Fibroblast of villous mesenchyme (primary cell): Measurements from ENCODE around the gene TTLL1. TPM values are rescaled to one million over a fixed set of nuclear protein-coding genes. Genes with fewer than 3 reads are reported as not detected.
A peak's percentile ranks its signal among the peaks of the same experiment; 100 is the strongest.

Experiments used
- DNase-seq: peaks from one replicate; pipeline ENCODE4 v3.0.0-alpha.2; 2010; ENCODE audit warnings: low read depth
- H3K4me3 ChIP-seq: 2 replicates; pipeline ENCODE4 v1.5.1; 2011; ENCODE audit warnings: low read depth, mild to moderate bottlenecking, low read length
- CTCF ChIP-seq: IDR thresholded peaks from 2 replicates; pipeline ENCODE4 v1.5.1; 2012; ENCODE audit warnings: low read depth, mild to moderate bottlenecking, low read length; ENCODE audit not compliant: insufficient read depth
- total RNA-seq: library from RNA; depleted of rRNA; stranded (reverse); fragments of >200 nt; gene quantifications from 2 replicates; pipeline ENCODE4 v1.2.3, GENCODE V29; 2012

TTLL1 gene
- total RNA-seq, 1 donor: 8.2 TPM

GRCh38 chr22:43007519-43008102 lies 81.6 kb downstream of the TTLL1 start:
- no peak for TF ChIP-seq CTCF
- peak; percentile 41 for DNase-seq
- H3K4me3 ChIP-seq: no peak overlapping the region

GRCh38 chr22:43006753-43007152 lies 82.4 kb downstream of the TTLL1 start:
- no peak for TF ChIP-seq CTCF
- DNase-seq: no peak
- H3K4me3 ChIP-seq: no peak overlapping the region

GRCh38 chr22:43006016-43006505 lies 83.1 kb downstream of the TTLL1 start:
- no peak for TF ChIP-seq CTCF
- no peak overlapping the region for H3K4me3 ChIP-seq
- DNase-seq: no peak

DNA sequence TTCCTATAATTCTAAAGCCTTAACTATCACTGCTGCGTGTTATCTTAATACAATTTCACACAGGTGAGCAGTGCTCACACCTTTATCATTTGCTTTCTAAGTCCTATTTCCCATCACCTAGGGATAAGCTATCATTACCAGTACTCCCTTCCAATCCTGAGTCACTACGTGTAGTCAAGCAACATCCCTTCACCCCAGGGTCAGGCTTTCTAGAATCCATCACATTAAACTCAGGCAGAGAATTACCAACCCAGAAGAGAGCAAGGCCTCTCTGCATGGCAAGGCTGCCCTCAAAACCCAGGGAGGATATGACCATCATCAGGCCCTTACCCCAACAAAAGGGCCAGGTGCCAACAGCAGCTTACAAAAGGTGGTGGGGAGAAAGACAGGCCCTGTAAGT lies 84.1 kb downstream of the TTLL1 start:
- no peak for DNase-seq
- no peak for TF ChIP-seq CTCF
- H3K4me3 ChIP-seq: no peak overlapping the region

DNA sequence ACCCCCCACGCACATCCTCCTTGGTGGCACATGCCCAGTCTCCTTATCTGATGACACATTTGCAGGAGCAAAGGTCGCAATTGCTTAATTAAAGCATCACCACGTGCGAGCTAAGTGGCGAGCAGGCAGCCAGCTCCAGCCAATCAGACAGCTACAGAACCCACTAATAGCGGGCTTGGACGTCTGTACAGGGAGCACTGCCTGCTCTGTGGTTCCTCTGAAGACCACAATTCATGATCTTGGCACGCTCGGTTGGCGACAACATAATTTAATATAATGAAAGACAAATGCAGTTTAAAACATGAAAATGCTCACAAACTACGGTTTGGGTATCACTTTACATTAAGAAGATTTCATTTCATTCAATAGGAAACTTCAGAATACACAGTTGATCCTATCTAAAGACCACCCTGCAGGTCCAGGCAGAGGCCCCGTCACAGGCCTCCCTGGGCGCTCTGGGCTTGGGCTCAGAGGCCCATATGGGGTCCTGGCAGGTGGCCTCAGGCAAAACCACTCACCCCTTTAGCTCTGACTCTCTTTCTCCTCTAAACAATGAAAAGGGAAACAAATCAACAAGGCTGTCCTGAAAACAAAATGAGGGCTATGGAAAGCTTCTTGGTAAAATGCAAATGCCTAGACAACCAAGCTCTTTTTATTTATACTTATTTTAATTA lies 84.7 kb downstream of the TTLL1 start:
- DNase-seq: peak; percentile 87
- no peak overlapping the region for H3K4me3 ChIP-seq
- no peak for TF ChIP-seq CTCF

- H3K4me3 ChIP-seq: peak overlapping the region; percentile 57
- peak; percentile 83 for DNase-seq
- TF ChIP-seq CTCF: no peak
Measured at GRCh38 chr22:43002202-43002586, 87.0 kb downstream of the TTLL1 start.
